GM23338 (cell line): ENCODE data around the gene AIF1L. TPM values are rescaled to one million over a fixed set of nuclear protein-coding genes. Genes with fewer than 3 reads are reported as not detected.

Experiments
- ATAC-seq: fragments of 200-7000 bp; cut with Tn5 transposase; 3 replicates; pipeline ENCODE4 v1.9.1; 2020
- DNase-seq: peaks from one replicate; pipeline ENCODE4 v3.0.0-alpha.2; 2015; ENCODE audit warnings: low spot score
- H2AFZ ChIP-seq: fragments of 200-600 bp; sonication (generic); 2 replicates; pipeline ENCODE4 v1.8.0; 2016; ENCODE audit warnings: antibody characterized with exemption, mild to moderate bottlenecking, moderate library complexity
- H3F3A ChIP-seq: fragments of 200-600 bp; sonication (generic); replicated peaks from 2 replicates; pipeline ENCODE4 v1.8.0; 2017; ENCODE audit warnings: antibody characterized with exemption, mixed run types, low read depth
- H3K27ac ChIP-seq: fragments of 200-600 bp; sonication (generic); 2 replicates; pipeline ENCODE4 v1.6.1; 2016; ENCODE audit warnings: low read depth
- H3K27me3 ChIP-seq: fragments of 200-600 bp; sonication (generic); 2 replicates; pipeline ENCODE4 v1.8.0; 2016; ENCODE audit warnings: mild to moderate bottlenecking, mixed run types, moderate library complexity; ENCODE audit not compliant: insufficient read depth
- H3K36me3 ChIP-seq: fragments of 200-600 bp; sonication (generic); 2 replicates; pipeline ENCODE4 v1.8.0; 2016; ENCODE audit warnings: mild to moderate bottlenecking; ENCODE audit not compliant: insufficient read depth
- H3K4me1 ChIP-seq: fragments of 200-600 bp; sonication (generic); 2 replicates; pipeline ENCODE4 v1.8.0; 2016; ENCODE audit warnings: mild to moderate bottlenecking, moderate library complexity; ENCODE audit not compliant: insufficient read depth
- H3K4me2 ChIP-seq: fragments of 200-600 bp; sonication (generic); 2 replicates; pipeline ENCODE4 v1.7.1; 2017; ENCODE audit warnings: mixed run types
- H3K4me3 ChIP-seq: fragments of 200-600 bp; sonication (generic); 2 replicates; pipeline ENCODE4 v1.6.1; 2016; ENCODE audit warnings: mixed run types
- H3K79me2 ChIP-seq: fragments of 200-600 bp; sonication (generic); replicated peaks from 2 replicates; pipeline ENCODE4 v1.8.0; 2017; ENCODE audit warnings: mild to moderate bottlenecking; ENCODE audit not compliant: insufficient read depth
- H3K9me2 ChIP-seq: fragments of 200-600 bp; sonication (generic); 2 replicates; pipeline ENCODE4 v1.8.0; 2017; ENCODE audit not compliant: insufficient read depth
- H4K20me1 ChIP-seq: fragments of 200-600 bp; sonication (generic); replicated peaks from 2 replicates; pipeline ENCODE4 v1.8.0; 2017; ENCODE audit warnings: mild to moderate bottlenecking; ENCODE audit not compliant: insufficient read depth
- H3K27ac Mint-ChIP-seq: 2 replicates; pipeline ENCODE4 v1.8.0; 2020; ENCODE audit warnings: inconsistent platforms, mild to moderate bottlenecking, moderate library complexity, mixed read lengths
- H3K27me3 Mint-ChIP-seq: 3 replicates; pipeline ENCODE4 v1.8.0; 2022; ENCODE audit warnings: low read depth, mild to moderate bottlenecking, moderate library complexity, mixed read lengths, inconsistent platforms; ENCODE audit not compliant: insufficient read depth, poor library complexity
- H3K36me3 Mint-ChIP-seq: 3 replicates; pipeline ENCODE4 v1.8.0; 2021; ENCODE audit warnings: low read depth, mild to moderate bottlenecking, inconsistent platforms, moderate library complexity, mixed read lengths
- H3K4me1 Mint-ChIP-seq: 3 replicates; pipeline ENCODE4 v1.8.0; 2020; ENCODE audit warnings: mild to moderate bottlenecking, inconsistent platforms, mixed read lengths
- H3K4me3 Mint-ChIP-seq: 3 replicates; pipeline ENCODE4 v1.8.0; 2021; ENCODE audit warnings: moderate library complexity, mild to moderate bottlenecking, inconsistent platforms, mixed read lengths
- H3K9me3 Mint-ChIP-seq: 3 replicates; pipeline ENCODE4 v1.8.0; 2020; ENCODE audit warnings: moderate library complexity, mild to moderate bottlenecking, inconsistent platforms, mixed read lengths
- CTCF ChIP-seq, 2 experiments: fragments of 200-600 bp in 1 of 2; sonication (generic) in 1 of 2; conservative IDR thresholded peaks; 2 replicates each; pipeline versions ENCODE4 v1.5.1 to v1.6.1; 2016 to 2017; ENCODE audit warnings: antibody characterized with exemption in 2 of 2, low read depth in 2 of 2, mild to moderate bottlenecking in 2 of 2, moderate library complexity in 1 of 2
- ETS1 ChIP-seq: IDR thresholded peaks from 2 replicates; pipeline ENCODE4 v1.6.1; 2016; ENCODE audit warnings: antibody characterized with exemption
- EZH2 ChIP-seq: fragments of 200-600 bp; sonication (generic); IDR thresholded peaks from one replicate; pipeline ENCODE4 v1.8.0; 2017; ENCODE audit warnings: antibody characterized with exemption, mild to moderate bottlenecking, low read depth; ENCODE audit not compliant: unreplicated experiment
- JUNB ChIP-seq: IDR thresholded peaks from one replicate; pipeline ENCODE4 v1.6.1; 2016; ENCODE audit warnings: antibody characterized with exemption; ENCODE audit not compliant: unreplicated experiment
- ZNF331 ChIP-seq: fragments of 250-450 bp; sonication (Bioruptor Pico); IDR thresholded peaks from 2 replicates; pipeline ENCODE4 v1.5.0; 2020; ENCODE audit warnings: low read depth, mild to moderate bottlenecking, moderate library complexity
- ZNF462 ChIP-seq: fragments of 250-450 bp; sonication (Bioruptor Pico); IDR thresholded peaks from 2 replicates; pipeline ENCODE4 v1.5.0; 2020; ENCODE audit warnings: mild to moderate bottlenecking, moderate library complexity
- polyA plus RNA-seq: library from polyadenylated mRNA; unstranded; fragments of >200 nt; fragmentation: Nextera tagmentation; extraction: Ambion mirVana; gene quantifications from 2 replicates; pipeline ENCODE4 v1.2.1, GENCODE V29; 2016
- total RNA-seq: library from RNA; depleted of rRNA; stranded (reverse); fragments of >200 nt; shearing (Covaris generic); gene quantifications from 2 replicates; pipeline ENCODE4 v1.2.3, GENCODE V29; 2014

The AIF1L gene
- total and polyA plus RNA-seq, 2 experiments from 2014 or later, result 76.4 to 87.8 TPM

- no peak for TF ChIP-seq ZNF462 (CRISPR knock-in tag)
Observed at GRCh38 chr9:131078427-131079366, 17.6 kb upstream of the AIF1L start (continued).

- no peaks in the 10 kb centered on the region for H3K27me3 ChIP-seq
- Mint-ChIP-seq H3K27ac (no peak overlapping the region), H3K9me3 (no peaks in the 10 kb centered on the region), H3K4me1 (no peaks in the 10 kb centered on the region; the same call in 2 of the 3 replicates), H3K27me3 (peaks cover 8% of the 10 kb centered on the region), H3K4me3 (no peak overlapping the region), H3K36me3 (no peaks in the 10 kb centered on the region)
- no peak overlapping the region for H2AFZ ChIP-seq
- no peaks in the 10 kb centered on the region for H3K79me2 ChIP-seq
- no peak overlapping the region for H3K4me3 ChIP-seq
- no peaks in the 10 kb centered on the region for H3F3A ChIP-seq
- H3K9me2 ChIP-seq, result no peaks in the 10 kb centered on the region
- DNase-seq (no peak), ATAC-seq (no peak)
- H3K4me1 ChIP-seq, result no peaks in the 10 kb centered on the region
- no peak overlapping the region for H3K27ac ChIP-seq
- H4K20me1 ChIP-seq, result no peaks in the 10 kb centered on the region
- no peak overlapping the region for H3K4me2 ChIP-seq
- no peaks in the 10 kb centered on the region for H3K36me3 ChIP-seq
- TF ChIP-seq ZNF331 (CRISPR knock-in tag), result no peak
- TF ChIP-seq JUNB, result no peak
- no peak for TF ChIP-seq EZH2
- no peak for TF ChIP-seq ETS1
- no peak for TF ChIP-seq CTCF (conservative IDR thresholded peaks at IDR 0.05; ENCODE audit: low read depth in 2 of 2)
Observed at GRCh38 chr9:131080589-131080988, 15.7 kb upstream of the AIF1L start.
